Smooth muscle cell (in vitro differentiated cells): Measurements from ENCODE around the gene ANO8. TPM values are rescaled to one million over a fixed set of nuclear protein-coding genes. Genes with fewer than 3 reads are reported as not detected.

Experiments used
- DNase-seq: peaks from one replicate; lab custom pipeline; 2025; ENCODE audit not compliant: unreplicated experiment; lab: John Stamatoyannopoulos, UW
- H2AFZ ChIP-seq: fragments of 200-600 bp; sonication (generic); 2 replicates; pipeline ENCODE4 v1.6.0; 2016; ENCODE audit warnings: antibody characterized with exemption, low read depth, mild to moderate bottlenecking
- H3F3A ChIP-seq: fragments of 200-600 bp; sonication (generic); 2 replicates; pipeline ENCODE4 v1.6.0; 2017; ENCODE audit warnings: antibody characterized with exemption, low read depth
- H3K27ac ChIP-seq: fragments of 200-600 bp; sonication (generic); 2 replicates; pipeline ENCODE4 v1.5.1; 2016; ENCODE audit warnings: low read depth, mild to moderate bottlenecking
- H3K27me3 ChIP-seq: fragments of 200-600 bp; sonication (generic); 2 replicates; pipeline ENCODE4 v1.6.1; 2016; ENCODE audit warnings: low read depth, mild to moderate bottlenecking
- H3K36me3 ChIP-seq: fragments of 200-600 bp; sonication (generic); 2 replicates; pipeline ENCODE4 v1.5.1; 2016; ENCODE audit warnings: low read depth
- H3K4me1 ChIP-seq: fragments of 200-600 bp; sonication (generic); 2 replicates; pipeline ENCODE4 v1.5.1; 2016; ENCODE audit warnings: low read depth
- H3K4me2 ChIP-seq: fragments of 200-600 bp; sonication (generic); 2 replicates; pipeline ENCODE4 v1.6.0; 2016; ENCODE audit warnings: mild to moderate bottlenecking
- H3K4me3 ChIP-seq: fragments of 200-600 bp; sonication (generic); 2 replicates; pipeline ENCODE4 v1.5.1; 2016; ENCODE audit warnings: mild to moderate bottlenecking
- H3K79me2 ChIP-seq: fragments of 200-600 bp; sonication (generic); 2 replicates; pipeline ENCODE4 v1.6.0; 2016; ENCODE audit warnings: low read depth, mild to moderate bottlenecking
- H3K9ac ChIP-seq: fragments of 200-600 bp; sonication (generic); 2 replicates; pipeline ENCODE4 v1.6.0; 2016; ENCODE audit warnings: low read depth
- H3K9me3 ChIP-seq: fragments of 200-600 bp; sonication (generic); replicated peaks from 2 replicates; pipeline ENCODE4 v1.5.1; 2016; ENCODE audit warnings: low read depth
- H4K20me1 ChIP-seq: fragments of 200-600 bp; sonication (generic); 2 replicates; pipeline ENCODE4 v1.6.0; 2016; ENCODE audit warnings: low read depth
- CTCF ChIP-seq: fragments of 200-600 bp; sonication (generic); IDR thresholded peaks from 2 replicates; pipeline ENCODE4 v1.5.1; 2017; ENCODE audit warnings: borderline replicate concordance, mild to moderate bottlenecking, antibody characterized with exemption; ENCODE audit not compliant: insufficient read depth, poor library complexity, severe bottlenecking
- WGBS: methylation state at CpG from one replicate; pipeline ENCODE4 v1.1.7; 2016; ENCODE audit warnings: low lambda C conversion rate; 5-methylcytosine and 5-hydroxymethylcytosine counted together
- polyA plus RNA-seq: library from polyadenylated mRNA; unstranded; fragments of >200 nt; fragmentation: Nextera tagmentation; extraction: Ambion mirVana; gene quantifications from 2 replicates; pipeline ENCODE4 v1.2.1, GENCODE V29; 2016
- total RNA-seq: library from RNA; depleted of rRNA; stranded (reverse); fragments of >200 nt; gene quantifications from 2 replicates; pipeline ENCODE4 v1.2.3, GENCODE V29; 2014

Gene ANO8
- total and polyA plus RNA-seq, 2 experiments from 2014 or later: 1.3 to 8.0 TPM

GRCh38 chr19:17340302-17340870 is 5.7 kb upstream of the ANO8 start:
- H3K9ac ChIP-seq: no peak overlapping the region
- no peak overlapping the region for H3K4me3 ChIP-seq

GRCh38 chr19:17339088-17339741 is 4.6 kb upstream of the ANO8 start:
- no peak overlapping the region for H3K9ac ChIP-seq
- H3F3A ChIP-seq: no peaks in the 10 kb centered on the region
- no peaks in the 10 kb centered on the region for H3K36me3 ChIP-seq
- H3K4me2 ChIP-seq: no peak overlapping the region
- H2AFZ ChIP-seq: no peak overlapping the region
- H3K9me3 ChIP-seq: no peaks in the 10 kb centered on the region
- 94% methylated on average over 34 of the region's 34 CpGs for WGBS
- DNase-seq: no peak
- H3K27me3 ChIP-seq: no peaks in the 10 kb centered on the region
- no peak overlapping the region for H3K27ac ChIP-seq
- H3K79me2 ChIP-seq: no peaks in the 10 kb centered on the region
- no peaks in the 10 kb centered on the region for H4K20me1 ChIP-seq
- peaks cover 6% of the 10 kb centered on the region for H3K4me1 ChIP-seq
- TF ChIP-seq CTCF: no peak
- H3K4me3 ChIP-seq: no peak overlapping the region

More at GRCh38 chr19:17340302-17340870, 5.7 kb upstream of the ANO8 start:
- Histone ChIP-seq H3K36me3 (no peaks in the 10 kb centered on the region), H3K9me3 (no peaks in the 10 kb centered on the region), H3K79me2 (no peaks in the 10 kb centered on the region), H3K4me1 (peaks cover 6% of the 10 kb centered on the region), H3F3A (no peaks in the 10 kb centered on the region), H3K27ac (no peak overlapping the region), H2AFZ (no peak overlapping the region), H3K27me3 (no peaks in the 10 kb centered on the region), H4K20me1 (no peaks in the 10 kb centered on the region), H3K4me2 (no peak overlapping the region)
- WGBS: 81% methylated on average over 7 of the region's 21 CpGs
- no peak for TF ChIP-seq CTCF
- no peak for DNase-seq

GRCh38 chr19:17338433-17339078 is 3.9 kb upstream of the ANO8 start:
- Histone ChIP-seq H3K4me1 (peaks cover 6% of the 10 kb centered on the region), H2AFZ (no peak overlapping the region), H3K9me3 (no peaks in the 10 kb centered on the region), H3K9ac (no peak overlapping the region), H3K36me3 (no peaks in the 10 kb centered on the region), H3F3A (no peaks in the 10 kb centered on the region), H3K27ac (no peak overlapping the region), H3K4me3 (peak overlapping the region; percentile 84), H4K20me1 (no peaks in the 10 kb centered on the region), H3K79me2 (no peaks in the 10 kb centered on the region), H3K4me2 (peak overlapping the region; percentile 92), H3K27me3 (no peaks in the 10 kb centered on the region)
- no peak for TF ChIP-seq CTCF
- no peak for DNase-seq
- 93% methylated on average over 28 of the region's 30 CpGs for WGBS
